HG03064 (cell line): ENCODE measurements around the gene RALGPS2.

Experiments used
- ATAC-seq: cut with Tn5 transposase; IDR thresholded peaks from one replicate; pipeline ENCODE4 v1.9.1; 2021; ENCODE audit warnings: low read depth; ENCODE audit not compliant: unreplicated experiment

RALGPS2 gene

GRCh38 chr1:178724728-178725465 lies at the start of gene RALGPS2:
Gene RALGPS2 (plus strand): TSS chr1:178725244. CDS start chr1:178776765, 51,521 bp downstream.
- peak; percentile 63 for ATAC-seq

GRCh38 chr1:178679237-178679636 lies 45.8 kb upstream of the RALGPS2 start:
- ATAC-seq: no peak

DNA sequence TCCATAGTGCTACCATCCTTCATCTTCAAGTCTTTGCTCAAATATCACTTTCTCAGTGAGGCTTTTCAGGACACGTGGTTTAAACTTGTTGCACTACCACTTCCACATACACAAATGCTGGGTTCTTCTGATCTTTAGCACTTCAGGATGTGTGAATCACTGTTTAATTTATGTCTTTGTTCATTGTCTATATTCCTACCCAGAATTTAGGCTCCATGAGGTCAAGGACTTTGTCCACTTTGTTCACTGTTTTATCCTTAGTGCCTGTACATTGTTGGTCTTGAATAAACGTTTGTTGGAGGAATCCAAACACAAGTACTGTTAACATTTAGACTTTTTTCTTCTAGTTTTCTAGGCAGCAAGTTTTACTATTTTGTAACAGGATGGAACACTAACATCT lies 42.6 kb upstream of the RALGPS2 start:
- ATAC-seq: no peak

DNA sequence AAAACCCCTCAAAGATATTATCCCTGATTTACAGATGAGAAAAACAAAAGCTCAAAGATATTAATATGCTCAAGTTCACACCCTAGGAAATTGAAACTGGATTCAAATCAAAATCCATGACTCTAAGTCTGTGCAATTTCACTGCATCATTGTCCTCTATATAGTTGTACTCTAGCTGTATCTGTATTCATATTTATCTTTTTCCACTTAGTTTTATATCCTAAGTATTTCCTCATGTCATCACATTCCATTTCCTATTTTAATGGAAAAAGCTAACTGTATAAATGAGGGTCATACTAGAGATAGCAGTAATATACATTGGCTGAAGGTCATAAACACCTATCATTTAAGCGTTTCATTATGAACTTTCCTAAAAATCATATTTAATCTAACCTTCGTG lies 42.2 kb upstream of the RALGPS2 start:
- ATAC-seq: no peak

- ATAC-seq: no peak
Observed at GRCh38 chr1:178683291-178683690, 41.8 kb upstream of the RALGPS2 start.

DNA sequence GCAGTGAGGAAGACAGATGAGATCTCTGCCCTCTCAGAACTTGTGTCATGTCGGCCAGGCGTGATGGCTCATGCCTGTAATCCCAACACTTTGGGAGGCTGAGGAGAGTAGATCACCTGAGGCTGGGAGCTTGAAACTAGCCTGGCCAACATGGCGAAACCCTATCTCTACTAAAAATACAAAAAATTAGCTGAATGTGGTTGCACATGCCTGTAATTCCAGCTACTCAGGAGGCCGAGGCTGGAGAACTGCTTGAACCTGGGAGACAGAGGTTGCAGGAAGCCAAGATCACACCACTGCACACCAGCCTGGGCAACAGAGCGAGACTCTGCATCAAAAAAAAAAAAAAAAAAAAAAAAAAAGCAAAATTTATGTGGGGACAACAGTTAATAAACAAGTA lies 40.9 kb upstream of the RALGPS2 start:
- no peak for ATAC-seq

DNA sequence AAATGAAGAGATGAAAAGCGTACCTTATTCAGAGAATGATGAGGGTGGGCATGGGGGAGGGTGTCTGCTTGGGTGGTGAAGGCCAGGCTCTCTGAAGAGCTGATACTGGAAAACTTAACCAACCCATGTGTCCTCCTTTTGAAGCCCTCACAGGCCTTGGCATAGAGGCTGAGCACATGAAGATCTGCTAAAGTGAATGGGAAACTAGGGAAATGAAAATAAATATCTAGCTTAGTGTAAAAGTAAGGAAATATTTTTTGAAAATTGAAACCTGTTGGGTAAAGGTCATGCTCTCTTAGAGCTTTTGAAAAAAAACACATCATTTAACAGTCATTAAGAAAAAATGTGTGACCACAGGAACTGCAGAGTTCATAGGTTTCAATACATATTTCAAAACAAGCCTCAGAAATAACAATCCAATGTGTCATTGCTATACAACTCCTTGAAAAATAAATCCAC lies 40.5 kb upstream of the RALGPS2 start:
- peak; percentile 89 for ATAC-seq

DNA sequence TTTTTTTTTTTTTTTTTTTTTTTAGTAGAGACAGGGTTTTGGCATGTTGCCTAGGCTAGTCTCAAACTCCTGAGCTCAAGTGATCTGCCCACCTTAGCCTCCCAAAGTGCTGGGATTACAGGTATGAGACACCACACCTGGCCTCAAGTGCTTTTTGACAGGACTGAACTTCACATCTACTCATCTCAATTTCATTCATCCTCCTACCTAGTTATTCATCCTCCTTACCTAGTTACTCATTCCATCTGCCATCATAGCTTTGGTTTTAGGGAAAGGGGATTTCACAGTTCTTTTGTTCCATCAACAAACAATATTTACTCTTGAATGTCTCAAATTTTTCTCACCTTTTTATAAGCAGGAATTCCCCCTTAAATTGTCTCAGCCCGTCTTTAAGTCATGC lies 38.6 kb upstream of the RALGPS2 start:
- no peak for ATAC-seq

DNA sequence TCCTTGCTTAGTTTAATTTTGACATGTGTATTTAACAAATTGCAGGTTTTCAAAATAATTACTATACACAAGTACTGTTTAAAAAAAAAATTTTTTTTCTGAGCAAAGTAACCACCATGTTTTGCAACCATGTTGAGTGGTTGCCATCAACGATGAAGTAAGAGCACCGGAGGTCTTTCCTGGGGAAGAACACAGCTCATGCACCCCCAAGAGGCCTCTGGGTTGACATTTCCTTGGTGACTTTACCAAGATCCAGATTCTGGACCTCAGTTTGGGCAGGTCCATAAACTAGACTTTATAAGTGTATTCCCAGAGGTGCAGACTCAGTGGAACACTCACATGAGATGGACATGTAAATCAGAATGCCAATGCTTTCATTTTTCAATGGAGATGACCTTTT lies 36.8 kb upstream of the RALGPS2 start:
- ATAC-seq: no peak

DNA sequence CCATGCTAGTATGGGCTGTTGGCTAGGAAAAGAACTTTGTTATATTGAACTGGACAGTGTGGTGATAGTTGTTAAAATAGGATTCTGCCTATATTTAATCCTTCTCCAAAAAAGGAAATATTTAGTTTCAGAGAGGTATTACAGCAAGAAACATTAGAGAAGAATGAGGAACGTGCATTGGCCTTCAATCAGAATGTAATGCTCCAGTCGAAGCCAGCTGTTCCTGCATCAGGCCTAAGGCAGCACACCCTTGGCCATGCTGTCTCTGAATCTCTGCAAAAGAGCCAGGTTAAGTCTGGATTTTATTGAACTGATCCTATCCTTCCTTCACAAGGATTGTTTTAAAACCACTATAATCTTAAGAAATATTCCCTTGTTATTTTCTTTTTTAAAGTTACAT lies 35.3 kb upstream of the RALGPS2 start:
- no peak for ATAC-seq

GRCh38 chr1:178690496-178690895 lies 34.5 kb upstream of the RALGPS2 start:
- ATAC-seq: no peak

DNA sequence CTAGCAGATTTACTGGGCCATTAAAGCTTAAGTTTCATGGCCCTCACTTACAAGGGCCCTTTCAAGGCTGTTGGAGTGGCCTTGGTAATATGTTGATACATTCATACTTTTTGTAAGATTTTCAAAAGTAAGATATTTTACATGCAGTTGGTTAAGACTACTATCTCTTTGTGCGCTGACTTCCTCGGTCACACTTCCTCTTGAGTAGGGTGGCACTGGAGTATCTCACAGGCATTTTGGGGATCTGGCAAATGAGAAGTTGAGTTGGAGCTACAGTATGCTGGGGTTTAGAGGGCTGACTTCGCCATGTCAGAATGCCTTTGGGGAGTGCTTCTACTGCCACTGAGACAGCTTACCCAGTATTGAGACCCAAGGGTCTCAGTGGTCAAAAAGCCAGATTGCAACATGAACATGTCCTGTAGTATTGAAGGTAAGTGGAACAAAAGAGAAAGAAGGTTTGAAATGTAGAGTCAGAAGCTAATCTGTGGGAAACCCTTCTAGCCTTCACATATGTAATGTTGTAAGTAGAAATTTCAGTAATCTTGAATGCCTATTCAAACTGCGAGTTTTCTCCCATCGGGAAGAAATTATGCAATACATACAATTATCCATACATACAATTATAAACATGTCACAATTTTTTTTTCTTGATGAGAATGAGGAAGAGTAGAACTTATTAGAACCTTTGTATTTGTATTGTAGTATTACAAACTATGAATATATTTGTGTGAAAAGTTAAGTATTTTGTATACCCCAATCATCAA lies 32.3 kb upstream of the RALGPS2 start:
- ATAC-seq: no peak

- ATAC-seq: no peak
Observed at GRCh38 chr1:178693366-178693765, 31.7 kb upstream of the RALGPS2 start.

DNA sequence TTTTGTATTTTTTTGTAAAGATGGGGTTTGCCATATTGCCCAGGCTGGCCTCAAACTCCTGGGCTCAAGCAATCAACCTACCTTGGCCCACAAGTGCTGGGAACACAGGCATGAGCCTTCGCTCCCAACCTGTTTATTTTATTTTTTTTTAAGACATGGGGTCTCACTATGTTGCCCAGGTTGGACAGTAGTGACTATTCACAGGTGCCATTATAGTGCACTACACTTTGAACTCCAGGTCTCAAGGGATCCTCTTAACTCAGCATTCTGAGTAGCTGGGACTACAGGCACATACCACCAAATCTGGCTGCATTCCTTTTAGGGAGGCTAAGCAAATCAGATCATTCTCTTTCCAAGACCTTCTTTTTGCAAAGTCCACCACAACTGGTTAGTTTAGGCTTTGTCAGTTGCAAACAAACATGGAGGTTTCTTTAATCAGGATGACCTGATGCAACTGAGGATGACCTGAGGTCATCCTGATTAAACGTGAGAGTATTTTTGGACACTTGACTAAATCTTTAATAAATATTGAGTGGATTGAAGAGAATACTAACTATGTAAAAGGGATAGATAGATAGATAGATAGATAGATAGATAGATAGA lies 30.0 kb upstream of the RALGPS2 start:
- no peak for ATAC-seq

DNA sequence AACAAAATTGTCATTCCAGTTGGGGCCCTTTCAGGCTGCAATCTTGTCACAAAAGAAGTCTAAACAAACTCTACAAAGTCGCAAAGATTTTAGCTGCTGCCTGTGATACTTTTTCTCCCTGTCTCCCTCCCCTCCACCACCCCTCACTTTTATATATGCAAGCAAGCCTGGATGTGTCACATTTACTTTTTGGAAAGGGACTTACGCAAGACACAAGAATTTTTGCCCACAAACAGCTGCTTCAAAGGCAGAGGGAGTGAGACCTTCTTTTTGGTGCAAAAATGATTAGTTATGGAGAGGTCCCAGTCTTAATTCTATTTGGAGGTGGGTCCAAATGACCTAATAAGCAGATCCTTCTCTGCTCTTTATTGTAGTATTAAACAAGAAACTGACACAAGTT lies 22.9 kb upstream of the RALGPS2 start:
- ATAC-seq: no peak

- no peak for ATAC-seq
Observed at GRCh38 chr1:178704833-178705232, 20.2 kb upstream of the RALGPS2 start.

DNA sequence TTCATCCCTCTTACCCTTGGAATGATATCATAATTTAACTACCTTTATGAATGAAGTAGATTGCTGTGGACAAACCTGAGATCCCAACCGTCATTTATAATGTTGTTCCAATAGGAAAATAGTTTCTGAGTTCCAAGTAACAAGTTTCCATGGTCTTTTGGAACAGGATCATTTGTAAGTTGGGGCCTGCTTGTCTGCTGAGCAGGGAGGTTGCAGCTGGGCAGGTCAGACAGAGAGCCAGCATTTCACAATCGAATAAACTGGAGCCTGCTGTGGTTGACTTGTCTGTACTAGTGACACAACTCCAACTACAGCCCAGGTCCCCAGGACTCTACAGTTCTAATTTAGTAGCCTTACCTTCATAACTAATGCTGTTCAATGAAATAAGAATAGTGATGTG lies 18.6 kb upstream of the RALGPS2 start:
- no peak for ATAC-seq

DNA sequence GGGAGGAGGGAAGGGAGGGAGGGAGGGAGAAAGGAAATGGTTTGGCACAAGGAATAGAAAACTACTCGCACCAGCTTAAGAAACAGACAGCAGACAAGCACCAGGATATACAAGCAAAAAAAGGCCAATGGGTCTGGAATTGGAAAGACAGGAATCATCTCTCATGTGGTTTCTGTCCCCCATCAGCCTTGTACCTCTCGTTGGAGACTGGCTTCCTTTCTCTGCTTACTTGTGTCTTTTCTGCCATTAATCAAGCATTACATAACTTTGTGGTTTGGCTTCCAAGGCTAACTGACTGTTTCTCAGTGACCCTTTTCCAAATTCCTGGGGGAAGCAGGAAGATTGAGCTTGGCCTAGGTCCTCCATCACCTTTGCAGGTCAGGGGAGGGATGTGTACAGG lies 11.8 kb upstream of the RALGPS2 start:
- ATAC-seq: no peak

- ATAC-seq: no peak
Observed at GRCh38 chr1:178714453-178714852, 10.6 kb upstream of the RALGPS2 start.

DNA sequence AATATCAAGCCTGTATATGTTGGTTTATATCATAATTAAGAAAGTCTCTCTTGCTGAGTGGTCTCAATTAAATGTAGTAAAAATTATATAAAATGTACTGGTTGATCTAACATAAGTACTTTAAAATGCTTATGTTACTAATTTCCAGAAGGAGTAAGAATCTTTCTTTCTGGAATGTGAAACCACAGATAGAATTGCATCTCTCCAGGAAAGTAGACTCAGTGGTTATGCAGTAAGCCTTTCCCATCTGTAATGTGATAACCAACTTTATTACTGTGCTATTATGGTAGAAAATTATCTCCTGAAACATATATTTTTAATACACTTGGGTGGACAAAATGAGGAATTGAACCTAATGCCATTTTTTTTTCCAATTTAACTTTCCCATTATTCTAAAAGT lies 8.9 kb upstream of the RALGPS2 start:
- no peak for ATAC-seq

DNA sequence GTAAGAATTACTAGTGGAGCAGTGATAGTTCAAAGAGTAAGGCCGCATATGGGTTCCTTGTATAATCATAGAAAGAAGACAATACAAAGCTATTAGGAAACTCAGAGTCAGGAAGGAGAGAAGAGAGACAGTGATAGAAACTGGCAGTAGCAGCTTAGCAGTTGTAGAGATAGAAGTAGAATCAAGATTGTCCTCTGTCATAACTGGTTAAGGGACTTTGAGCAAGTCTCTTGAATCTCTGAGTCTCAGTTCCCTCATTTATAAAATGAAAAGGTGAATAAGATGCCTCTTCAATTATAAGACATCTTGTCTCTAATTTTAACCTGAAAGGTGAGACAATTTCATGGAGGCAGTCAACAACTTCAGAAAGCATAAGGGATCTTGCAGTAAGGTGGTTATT lies 6.5 kb upstream of the RALGPS2 start:
- ATAC-seq: no peak

GRCh38 chr1:178723546-178723945 lies 1.5 kb upstream of the RALGPS2 start:
- no peak for ATAC-seq
